ENCODE measurements around the gene ISL1. TPM values are rescaled to one million over a fixed set of nuclear protein-coding genes. Genes with fewer than 3 reads are reported as not detected.

ISL1 gene
- total RNA-seq, 1 experiment from 2014 or later, result 0.29 TPM

- CTCF ChIA-PET, result no interaction called here
- Histone ChIP-seq H3K27me3 (replicated peaks; ENCODE audit: control insufficient read depth, insufficient read depth, low read length) (no peaks in the 10 kb centered on the region), H3K36me3 (ENCODE audit: control insufficient read depth, insufficient read depth, low read length) (no peaks in the 10 kb centered on the region), H3K4me1 (peaks cover 7% of the 10 kb centered on the region; the same call in 1 of the 2 replicates), H3K9me3 (no peaks in the 10 kb centered on the region), H3K4me3 (ENCODE audit: low read depth, low read length) (no peak overlapping the region)
- Mint-ChIP-seq H3K9me3 (ENCODE audit: unreplicated experiment) (no peaks in the 10 kb centered on the region), H3K36me3 (ENCODE audit: insufficient read depth, unreplicated experiment) (no peaks in the 10 kb centered on the region), H3K4me1 (ENCODE audit: low read depth, unreplicated experiment) (no peaks in the 10 kb centered on the region), H3K27ac (ENCODE audit: unreplicated experiment) (no peak overlapping the region), H3K4me3 (ENCODE audit: unreplicated experiment) (no peak overlapping the region), H3K27me3 (ENCODE audit: insufficient read depth, unreplicated experiment) (no peaks in the 10 kb centered on the region)
- no TSS peak for BruUV-seq (replicated peaks)
- no peak for DNase-seq
- intact Hi-C loops (cut with micrococcal nuclease; ENCODE audit: unreplicated experiment), result no loop called here
- TF ChIP-seq CTCF (IDR thresholded peaks at IDR 0.05; ENCODE audit: insufficient read depth in 1 of 2, low read depth in 1 of 2, low read length in 1 of 2, severe bottlenecking in 1 of 2, unreplicated experiment in 1 of 2), result no peak
- POLR2A ChIA-PET, result no interaction called here
Measured at GRCh38 chr5:51433052-51433710, 49.9 kb downstream of the ISL1 start.

GRCh38 chr5:51439232-51439631, 56.0 kb downstream of the ISL1 start:
- ChIA-PET POLR2A (no interaction called here), CTCF (no interaction called here)
- Mint-ChIP-seq H3K4me3 (ENCODE audit: unreplicated experiment) (no peak overlapping the region), H3K9me3 (ENCODE audit: unreplicated experiment) (no peaks in the 10 kb centered on the region), H3K27ac (ENCODE audit: unreplicated experiment) (no peak overlapping the region), H3K27me3 (ENCODE audit: insufficient read depth, unreplicated experiment) (no peaks in the 10 kb centered on the region), H3K4me1 (ENCODE audit: low read depth, unreplicated experiment) (no peaks in the 10 kb centered on the region), H3K36me3 (ENCODE audit: insufficient read depth, unreplicated experiment) (no peaks in the 10 kb centered on the region)
- Histone ChIP-seq H3K36me3 (ENCODE audit: control insufficient read depth, insufficient read depth, low read length) (no peaks in the 10 kb centered on the region), H3K4me1 (no peaks in the 10 kb centered on the region), H3K27me3 (replicated peaks; ENCODE audit: control insufficient read depth, insufficient read depth, low read length) (no peaks in the 10 kb centered on the region), H3K4me3 (ENCODE audit: low read depth, low read length) (no peak overlapping the region), H3K9me3 (no peaks in the 10 kb centered on the region)
- intact Hi-C loops (cut with micrococcal nuclease; ENCODE audit: unreplicated experiment), result no loop called here
- no peak for DNase-seq
- BruUV-seq (replicated peaks), result no TSS peak
- TF ChIP-seq CTCF (IDR thresholded peaks at IDR 0.05; ENCODE audit: insufficient read depth in 1 of 2, low read depth in 1 of 2, low read length in 1 of 2, severe bottlenecking in 1 of 2, unreplicated experiment in 1 of 2), result no peak

Measured in Caco-2 (cell line).